Activated CD4-positive, alpha-beta T cell treated with anti-CD3 and anti-CD28 coated beads, Interleukin-2, amount 50 U/mL, for 48 hours (primary cell): ENCODE results near the gene CD38.
A peak's percentile ranks its signal among the peaks of the same experiment; 100 is the strongest.

Experiments
- DNase-seq, 2 experiments: peaks; one replicate each; pipeline ENCODE4 v3.0.0-alpha.2; 2020

Gene CD38

DNA sequence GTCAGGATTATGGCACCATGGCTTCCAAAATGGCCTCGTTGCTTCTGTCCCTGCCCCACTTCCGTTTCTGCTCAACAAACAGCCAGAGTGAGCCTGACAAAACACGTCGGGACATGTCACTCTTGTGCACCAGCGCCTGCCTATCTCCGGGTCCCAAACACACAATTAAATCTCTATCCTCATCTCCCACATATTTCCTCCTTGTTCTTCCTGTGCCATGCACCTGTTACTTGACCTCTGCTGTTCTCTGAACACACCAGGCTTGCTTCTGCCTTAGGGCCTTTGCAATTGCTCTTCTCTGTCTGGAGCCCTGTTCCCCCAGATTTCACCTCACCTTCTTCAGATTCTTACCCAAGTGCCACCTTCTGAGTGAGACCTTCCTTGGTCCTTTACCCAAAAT lies 12.7 kb upstream of the CD38 start:
- no peak for DNase-seq

DNA sequence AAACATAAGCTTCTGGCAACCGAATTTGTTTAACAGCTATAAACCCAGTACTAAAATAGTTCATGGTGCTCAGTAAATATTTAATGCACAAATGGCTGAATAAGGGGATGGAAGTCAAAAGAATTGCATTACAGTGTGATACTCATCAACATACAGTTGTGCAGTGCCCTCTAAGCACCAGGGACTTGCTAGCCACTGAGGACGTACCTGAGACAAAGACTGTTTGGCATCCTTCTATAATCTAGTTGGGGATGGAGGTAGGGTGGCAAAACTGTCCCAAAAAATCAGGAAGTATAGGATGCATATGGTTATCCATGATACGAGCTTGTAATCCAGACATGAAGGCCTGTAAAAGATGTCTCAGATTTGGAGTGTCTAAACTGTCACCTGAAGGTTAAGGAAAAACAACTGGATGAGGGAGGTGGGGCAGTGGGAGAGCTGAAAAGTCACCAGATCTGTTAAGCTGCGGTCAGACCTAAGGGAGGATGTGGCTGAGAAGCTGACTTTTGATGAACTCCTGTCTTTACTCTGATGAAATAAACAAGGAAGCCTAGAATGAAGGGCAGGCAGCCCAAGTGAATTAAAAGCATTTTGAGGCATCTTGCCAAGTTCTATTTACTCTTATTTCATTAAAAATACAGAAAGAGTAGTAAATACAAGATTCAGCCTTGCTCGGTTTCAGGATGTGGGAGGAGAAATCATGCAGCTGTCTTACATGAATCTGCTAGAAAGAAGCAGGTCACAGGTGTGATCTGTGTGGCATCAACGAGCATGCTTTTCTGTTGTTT lies 12.0 kb upstream of the CD38 start:
- DNase-seq, result peak; percentile 34 to 45

DNA sequence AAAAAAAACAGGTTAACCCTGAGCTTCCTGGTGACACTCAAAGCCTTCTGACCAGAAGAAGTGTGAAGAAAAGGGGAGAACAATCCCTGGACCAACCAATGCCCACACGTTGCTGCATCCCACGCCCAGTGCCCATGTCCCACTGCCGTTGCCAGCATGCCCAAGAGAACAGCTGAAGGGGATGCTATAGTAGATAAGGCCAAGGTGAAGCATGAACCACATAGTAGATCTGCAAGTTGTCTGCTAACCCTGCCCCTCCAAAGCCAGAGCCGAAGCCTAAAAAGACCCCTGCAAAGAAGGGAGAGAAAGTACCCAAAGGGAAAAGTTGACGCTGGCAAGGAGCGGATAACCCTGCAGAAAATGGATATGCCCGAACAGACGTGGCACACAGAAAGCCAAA lies 11.3 kb upstream of the CD38 start:
- no peak for DNase-seq

DNA sequence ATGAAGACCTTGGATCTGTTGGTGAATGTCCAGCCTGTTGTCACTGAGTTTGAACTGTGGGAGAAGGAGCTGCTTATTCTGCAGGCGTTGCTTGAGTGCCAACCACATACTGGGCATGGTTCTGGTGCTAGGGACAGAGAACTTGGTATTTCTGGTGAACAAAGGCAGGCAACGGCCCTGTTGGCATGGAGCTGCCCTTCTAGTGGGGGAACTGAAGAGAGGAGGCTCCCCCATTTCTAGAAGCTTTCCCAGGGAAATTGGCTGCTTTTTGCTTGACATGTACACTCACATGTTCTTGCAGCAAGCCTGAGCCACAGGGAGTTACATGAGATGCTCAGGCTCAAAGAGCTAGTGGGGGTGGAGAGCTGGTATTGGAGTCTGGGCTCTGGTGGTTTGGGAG lies 8.9 kb upstream of the CD38 start:
- DNase-seq, result no peak

DNA sequence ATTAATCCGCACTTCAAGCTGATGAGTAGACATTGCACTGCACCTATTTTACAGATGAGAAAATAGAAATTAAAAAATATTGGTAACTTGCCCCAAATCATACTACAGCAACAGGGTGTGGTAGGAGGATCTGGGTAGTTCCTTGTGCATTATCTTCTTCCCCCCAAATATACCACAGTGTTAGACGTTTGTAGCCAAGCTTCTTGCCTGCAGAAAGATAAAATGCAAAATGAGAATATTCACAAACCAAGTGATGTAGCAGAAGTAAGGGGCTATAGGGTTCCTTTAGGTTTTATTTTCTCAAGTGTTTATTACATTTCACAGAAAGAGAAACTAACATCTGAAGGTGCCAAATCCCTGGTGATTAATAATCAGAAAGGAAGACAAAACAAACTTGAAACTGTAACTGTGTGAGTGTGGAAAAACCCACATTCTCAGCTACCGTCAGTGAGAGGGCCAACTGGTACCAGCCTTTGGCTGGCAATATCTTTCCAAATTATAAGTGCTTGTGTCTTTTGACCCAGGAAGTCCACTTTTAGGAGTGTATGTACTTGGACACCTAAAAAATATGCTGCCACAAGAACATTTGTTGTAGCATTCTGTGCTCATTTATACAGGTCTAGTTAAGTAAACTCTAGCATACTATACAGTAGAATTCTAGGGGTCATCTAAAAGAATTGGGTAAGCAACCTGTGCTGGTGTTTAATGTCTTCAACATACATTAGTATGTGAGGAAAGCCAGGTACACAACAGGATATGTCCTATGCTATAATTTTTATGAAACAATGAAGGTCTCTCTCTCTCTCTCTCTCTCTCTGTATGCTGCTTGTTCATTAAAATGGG lies 6.7 kb upstream of the CD38 start:
- no peak for DNase-seq

DNA sequence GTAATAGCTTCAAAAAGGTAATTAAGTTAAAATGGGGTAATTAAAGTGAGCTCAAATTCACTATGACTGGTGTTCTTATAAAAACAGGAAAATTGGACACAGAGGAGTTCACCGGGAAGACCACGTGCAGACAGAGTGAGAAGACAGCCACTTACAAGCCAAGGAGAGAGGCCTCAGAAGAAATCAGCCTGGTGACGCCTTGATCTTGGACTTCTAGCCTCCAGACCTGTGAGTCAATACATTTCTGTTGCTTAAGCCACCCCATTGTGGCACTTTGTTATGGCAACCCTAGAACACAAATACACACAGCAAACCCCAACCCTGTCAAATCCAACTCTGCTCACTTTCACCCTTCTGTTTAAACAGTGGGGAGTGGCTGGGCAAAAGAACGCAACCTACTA lies 4.1 kb upstream of the CD38 start:
- DNase-seq, result no peak

DNA sequence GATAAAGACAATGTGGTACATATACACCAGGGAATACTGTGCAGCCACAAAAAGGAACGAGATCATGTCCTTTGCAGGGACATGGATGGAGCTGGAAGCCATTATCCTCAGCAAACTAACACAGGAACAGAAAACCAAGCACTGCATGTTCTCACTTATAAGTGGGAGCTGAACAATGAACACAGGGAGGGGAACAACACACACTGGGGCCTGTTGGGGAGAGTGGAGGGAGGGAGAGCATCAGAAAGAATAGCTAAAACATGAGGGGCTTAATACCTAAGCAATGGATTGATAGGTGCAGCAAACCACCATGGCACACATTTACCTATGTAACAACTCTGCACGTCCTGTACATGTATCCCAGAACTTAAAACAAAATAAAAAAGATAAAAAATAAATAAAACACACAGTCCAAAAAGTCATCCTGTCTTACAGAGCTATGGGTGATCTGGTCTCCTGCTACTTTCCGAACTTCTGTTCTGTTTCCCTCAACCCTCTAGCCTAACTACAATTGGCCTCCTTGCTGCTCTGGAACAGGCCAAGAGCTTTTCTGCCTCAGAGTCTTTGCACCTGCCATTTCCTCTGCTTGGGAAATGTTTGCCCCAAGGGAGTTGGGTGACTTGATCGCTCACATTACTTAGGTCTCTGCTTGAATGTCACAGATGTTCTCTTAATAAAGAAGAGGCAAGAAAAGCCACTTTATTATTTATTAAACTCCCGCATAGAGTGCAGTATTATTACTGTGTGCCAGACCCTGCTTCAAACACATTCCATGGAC lies 1.1 kb upstream of the CD38 start:
- DNase-seq, result no peak

DNA sequence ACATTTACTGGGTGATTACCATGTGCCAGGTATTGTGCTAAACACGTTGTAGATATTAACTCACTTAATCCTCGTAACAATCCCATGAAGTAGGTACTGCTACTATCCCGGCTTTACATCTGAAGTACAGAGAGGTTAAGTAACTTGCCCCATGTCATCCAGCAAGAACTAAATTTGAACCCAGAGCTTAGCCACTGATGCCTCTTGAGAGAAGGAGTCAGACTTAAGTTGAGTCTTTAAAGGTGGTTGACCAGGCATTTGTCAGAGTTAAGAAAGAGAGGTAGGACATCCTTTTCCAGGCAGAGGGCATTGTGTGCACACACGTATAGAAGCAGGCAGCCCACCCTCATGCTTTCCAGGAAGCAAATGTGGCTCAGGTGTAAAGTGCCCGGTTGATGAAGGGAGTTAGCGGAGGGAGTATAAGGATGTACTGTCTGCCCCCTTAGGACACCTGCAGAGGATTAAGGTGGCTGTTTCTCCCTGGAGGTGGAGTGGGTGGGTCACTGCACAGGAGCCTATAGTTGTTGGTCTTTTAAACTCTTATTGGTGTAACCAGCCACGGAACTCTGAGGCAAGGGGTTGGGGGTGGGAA lies 335 bp upstream of the CD38 start:
- no peak for DNase-seq

DNA sequence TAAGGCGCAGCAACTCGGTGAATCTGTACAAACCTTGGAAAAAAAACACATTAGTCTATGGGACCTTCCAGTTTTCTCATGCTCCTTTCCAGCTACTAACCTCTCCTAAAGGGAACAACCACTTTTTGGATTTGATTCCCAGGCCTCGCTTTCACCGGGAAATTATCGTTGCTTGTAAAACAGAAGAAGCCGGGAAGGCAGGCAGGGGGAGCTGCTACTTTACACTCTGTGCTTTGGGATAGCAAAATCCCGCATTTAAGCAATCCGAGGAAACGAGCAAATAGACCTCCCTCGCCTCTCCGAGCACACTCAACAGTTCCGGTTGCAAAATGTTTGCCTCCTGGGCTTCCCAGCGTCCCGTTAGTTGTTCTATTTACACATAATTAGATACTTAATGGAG lies 1.2 kb downstream of the CD38 start:
- DNase-seq, result no peak

DNA sequence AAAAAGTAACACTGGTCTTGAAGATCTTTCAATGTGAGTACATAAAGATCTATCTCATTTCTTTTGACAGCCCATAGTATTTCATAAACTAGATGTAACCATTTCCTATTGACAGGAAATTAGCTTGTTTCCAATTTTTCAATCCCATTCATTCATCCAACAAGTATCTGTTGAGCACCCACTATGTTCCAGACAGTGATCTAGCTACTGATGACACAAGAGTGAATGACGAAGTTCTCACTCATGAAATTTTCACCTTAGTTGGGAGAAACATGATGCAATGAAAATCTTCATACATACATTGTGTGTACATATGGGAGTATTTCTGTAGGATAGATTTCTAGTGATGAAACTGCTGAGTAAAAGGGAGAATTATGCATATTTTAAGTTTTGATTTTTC lies 1.7 kb downstream of the CD38 start:
- DNase-seq, result no peak

DNA sequence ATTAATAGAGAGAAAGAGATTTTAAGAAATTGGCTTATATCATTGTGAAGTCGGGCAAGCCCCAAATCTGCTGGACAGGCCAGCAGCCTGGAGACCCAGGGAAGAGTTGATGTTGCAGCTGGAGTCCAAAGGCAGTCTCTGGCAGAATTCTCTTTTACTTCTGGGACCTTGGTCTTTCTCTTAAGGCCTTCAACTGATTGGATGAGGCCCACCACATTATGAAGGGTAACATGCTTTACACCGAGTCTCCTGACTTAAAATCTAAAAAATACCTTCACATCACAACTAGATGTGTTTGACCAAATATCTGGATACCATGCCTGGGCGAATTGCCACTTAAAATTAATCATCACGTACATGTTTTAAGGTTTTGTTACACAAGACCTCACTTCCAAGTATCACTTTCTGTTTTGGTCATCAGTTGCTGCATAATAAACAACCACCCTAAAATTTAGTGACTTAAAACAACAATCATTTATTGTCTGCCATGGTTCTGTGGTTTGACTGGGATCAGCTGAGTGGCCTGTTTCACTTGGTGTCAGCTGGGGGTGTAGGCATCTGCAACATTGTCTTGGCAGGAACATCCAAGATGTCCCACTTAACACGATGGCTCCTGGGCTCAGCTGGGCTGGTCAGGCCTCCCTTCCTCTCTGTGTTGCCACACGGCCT lies 3.4 kb downstream of the CD38 start:
- peak; percentile 28 to 46 for DNase-seq

DNA sequence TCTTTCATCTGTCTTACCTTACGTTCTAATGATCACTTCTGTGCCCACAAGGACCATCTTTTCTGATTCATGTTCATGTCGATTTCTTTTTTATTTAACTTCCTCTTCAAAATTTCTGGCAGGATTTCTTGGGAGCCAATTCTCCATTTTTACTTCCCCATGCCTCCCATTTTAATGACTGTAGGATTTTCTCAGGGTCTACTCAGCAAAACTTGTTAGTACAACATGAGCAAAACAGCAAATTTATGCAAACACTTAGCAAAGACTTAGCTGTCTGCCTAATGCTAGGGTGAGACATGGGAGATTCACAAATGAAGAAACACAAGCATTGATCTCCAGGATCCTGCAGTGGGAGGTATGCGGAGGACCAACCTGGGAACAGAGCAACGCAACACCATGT lies 5.5 kb downstream of the CD38 start:
- DNase-seq, result no peak

DNA sequence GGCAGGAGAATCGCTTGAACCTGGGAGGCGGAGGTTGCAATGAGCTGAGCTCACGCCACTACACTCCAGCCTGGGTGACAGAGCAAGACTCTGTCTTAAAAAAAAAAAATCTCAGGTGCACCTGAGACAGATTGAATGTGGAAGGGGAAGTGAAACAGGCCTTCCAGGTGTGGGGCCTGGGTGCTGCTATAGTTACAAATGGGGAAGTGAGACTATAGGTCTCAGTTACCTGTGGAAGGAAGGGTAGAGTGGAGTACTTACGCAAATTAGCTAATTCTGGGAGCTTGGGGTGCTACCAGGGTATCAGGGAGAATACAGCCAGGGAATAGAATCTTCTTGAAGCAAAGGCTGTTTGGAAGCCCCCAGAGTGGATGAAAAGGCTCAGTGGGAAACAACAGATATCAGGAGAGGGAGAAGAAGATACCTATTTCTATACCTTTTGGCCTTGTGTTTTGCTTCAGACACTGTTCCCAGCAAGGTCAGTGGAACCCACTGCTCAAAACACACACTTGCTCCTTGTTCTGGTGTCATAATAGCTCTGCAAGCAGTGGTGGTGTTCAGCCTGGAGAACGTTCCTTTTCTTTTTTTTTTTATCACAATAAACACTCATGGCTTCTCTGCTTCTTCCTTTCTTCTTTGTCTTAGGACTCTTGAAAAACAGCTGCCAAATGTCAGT lies 7.0 kb downstream of the CD38 start:
- DNase-seq, result no peak

DNA sequence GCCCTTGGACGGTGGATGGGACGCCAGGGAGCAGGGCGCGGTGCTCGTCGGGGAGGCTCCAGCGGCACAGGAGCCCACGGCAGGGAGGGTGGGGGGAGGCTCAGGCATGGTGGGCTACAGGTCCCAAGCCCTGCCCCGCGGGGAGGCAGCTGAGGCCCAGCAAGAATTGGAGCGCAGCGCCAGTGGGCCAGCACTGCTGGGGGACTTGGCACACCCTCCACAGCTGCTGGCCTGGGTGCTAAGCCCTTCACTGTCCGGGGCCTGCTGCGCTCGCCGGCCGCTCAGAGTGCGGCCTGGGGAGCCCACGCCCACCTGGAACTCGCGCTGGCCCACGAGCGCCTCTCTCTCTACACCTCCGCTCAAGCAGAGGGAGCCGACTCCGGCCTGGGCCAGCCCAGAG lies 8.6 kb downstream of the CD38 start:
- DNase-seq, result no peak

DNA sequence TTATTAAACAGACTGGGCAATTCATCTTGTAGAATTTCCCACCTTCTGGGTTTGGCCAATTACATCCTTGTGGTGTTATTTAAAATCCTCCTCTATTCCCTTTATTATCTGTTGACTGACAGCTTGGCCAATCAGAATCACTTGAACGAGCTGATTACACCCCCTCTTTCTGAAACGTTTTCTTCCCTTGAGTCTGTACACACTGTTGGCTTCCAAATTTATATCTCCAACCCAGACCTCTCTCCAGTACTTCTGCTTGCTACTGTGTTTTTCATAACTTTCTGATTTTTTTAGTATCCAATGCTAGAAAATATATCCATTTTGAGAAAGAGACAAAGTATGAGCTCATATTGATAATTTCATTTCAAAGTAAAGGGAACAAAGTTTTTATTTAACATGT lies 14.8 kb downstream of the CD38 start:
- no peak for DNase-seq

DNA sequence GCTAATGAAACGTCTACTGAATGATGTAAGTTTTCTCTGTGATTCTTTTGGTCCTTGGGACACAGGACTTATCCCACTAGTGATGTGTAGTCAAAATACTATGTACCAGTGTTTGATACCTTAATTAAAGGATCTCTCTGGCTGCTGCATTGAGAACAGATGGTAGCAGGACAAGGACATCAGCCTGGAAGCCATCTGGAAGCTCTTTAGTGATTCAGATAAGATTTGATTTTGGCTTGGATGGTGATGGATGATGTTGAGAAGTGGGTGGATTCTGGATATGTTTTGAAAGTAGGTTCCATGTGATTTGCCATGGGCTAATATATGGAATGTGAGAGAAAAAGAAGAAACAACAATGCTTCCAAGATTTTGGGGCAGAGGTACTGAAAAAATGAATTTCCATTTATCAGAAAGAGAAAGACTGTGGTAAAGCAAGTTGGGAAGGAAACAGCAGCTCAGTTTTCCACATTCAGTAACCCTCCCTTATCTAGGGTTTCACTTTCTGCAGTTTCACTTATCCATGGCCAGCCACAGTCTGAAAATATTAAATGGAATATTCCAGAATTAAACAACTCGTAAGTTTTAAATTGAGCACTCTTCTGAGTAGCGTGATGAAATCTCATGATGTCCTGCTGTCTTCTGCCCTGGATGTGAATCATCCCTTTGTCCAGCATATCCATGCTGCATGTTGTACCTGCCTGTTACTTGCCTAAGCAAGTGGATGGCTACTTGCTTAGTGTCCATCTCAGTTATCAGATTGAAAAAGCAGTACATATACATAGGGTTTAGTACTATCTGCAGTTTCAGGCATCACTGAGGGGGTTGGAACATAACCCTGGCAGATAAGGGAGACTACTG lies 15.6 kb downstream of the CD38 start:
- no peak for DNase-seq

DNA sequence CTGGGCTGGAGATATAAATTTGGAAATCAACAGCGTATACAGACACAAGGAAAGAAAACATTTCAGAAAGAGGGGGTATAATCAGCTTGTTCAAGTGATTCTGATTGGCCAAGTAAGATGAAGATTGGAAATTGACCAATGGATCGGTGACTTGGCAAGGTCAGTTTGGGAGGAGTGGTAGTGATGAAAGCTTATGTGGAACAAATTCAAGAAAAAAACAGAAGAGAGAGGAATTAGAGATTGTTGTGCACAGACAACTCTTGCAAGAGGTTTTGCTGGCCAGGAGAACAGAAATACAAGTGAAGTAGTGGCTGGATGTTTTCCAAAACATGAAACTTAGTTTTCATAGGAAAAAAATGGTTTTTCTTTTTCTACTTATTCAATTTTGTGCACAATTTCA lies 16.3 kb downstream of the CD38 start:
- DNase-seq, result no peak

DNA sequence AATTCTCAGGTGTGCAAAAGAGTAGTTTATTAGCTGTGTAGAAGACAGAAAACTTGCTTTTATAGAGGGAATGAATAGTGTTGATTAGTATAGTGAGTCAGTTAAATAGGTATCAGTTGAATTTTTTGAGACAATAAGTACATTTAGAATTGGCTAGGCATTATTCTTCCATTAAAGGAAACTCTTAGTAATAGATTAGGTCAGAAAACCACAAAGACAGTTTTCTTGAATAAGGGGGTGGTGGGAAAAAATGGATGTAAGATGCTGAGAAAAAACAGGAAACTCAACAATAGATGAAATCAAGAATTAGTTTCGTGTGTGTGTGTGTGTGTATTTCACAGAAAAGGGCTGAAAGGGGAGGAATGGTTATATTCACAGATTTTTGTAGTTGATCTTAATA lies 16.8 kb downstream of the CD38 start:
- DNase-seq, result no peak

DNA sequence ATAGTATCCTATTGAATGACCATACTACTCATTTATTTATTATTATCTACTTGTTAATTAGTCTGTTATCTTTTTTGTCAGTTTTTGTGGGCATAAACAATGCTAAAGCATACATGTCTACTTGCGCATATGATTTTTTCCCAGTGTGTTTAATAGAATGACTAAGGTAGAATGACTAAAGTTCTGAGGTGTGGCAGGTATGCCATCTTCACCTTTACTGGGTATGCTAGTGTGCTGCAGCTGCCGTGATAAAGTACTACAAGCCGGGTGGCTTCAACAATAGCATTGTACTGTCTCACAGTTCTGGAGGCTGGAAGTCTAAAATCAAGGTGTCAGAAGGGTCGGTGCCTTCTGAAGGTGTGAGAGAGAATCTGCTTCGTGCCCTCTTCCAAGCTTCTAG lies 19.2 kb downstream of the CD38 start:
- no peak for DNase-seq

DNA sequence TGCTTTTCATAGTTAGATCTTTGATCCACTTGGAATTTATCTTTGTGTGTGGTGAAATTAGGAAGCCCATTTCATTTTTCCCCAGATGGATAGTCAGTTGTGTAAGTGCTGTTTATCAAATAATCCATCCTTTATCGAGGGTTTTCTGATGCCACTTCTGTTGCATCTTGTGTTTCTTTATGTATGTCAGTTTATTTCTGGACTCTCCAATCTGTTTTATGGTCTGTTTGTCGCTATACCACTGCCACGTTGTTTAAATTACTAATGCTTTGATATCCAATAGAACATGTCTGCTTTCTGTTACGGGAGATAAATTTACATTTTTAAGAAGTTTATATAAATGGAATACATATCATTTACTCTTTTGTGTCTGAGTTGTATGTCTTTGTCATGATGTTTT lies 21.0 kb downstream of the CD38 start:
- DNase-seq, result no peak

DNA sequence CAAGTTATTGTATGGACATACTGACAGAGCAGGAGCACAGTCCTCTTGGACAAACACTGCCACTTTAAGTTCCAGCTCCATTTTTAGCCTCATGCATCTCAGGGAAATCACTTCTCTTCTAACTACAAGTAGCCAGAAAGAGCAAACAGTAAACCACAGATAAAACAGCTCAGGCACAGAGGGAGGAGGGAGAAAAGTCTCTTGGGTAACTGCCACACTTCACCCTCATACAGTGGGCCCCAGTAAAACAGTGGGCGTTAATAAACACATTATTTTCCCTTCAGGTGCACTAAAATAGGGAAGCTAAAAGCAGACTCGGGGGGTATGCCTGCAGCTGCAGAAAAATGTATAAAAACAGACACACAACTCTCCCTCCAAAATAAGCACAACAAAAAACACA lies 21.6 kb downstream of the CD38 start:
- DNase-seq, result no peak
